ENCODE results near the gene SMARCA4.

The SMARCA4 gene

DNA sequence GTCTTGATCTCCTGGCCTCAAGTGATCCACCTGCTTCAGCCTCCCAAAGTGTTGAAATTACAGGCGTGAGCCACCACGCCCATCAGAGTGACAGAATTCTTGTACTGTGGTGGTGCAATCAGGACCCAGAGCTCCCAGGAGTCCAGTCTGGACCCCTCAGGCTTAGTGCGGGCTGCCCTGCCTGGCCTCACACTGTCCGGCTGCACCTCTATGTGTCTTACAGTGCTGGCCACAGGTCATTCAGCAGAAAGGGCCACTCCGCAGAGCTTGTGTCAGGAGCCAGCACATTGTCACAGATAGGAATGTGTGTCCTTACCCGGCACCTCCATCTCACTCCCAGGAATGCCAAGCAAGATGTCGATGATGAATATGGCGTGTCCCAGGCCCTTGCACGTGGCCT, 49.2 kb downstream of the SMARCA4 start:
- DNase-seq (ENCODE audit: low spot score): no peak

DNA sequence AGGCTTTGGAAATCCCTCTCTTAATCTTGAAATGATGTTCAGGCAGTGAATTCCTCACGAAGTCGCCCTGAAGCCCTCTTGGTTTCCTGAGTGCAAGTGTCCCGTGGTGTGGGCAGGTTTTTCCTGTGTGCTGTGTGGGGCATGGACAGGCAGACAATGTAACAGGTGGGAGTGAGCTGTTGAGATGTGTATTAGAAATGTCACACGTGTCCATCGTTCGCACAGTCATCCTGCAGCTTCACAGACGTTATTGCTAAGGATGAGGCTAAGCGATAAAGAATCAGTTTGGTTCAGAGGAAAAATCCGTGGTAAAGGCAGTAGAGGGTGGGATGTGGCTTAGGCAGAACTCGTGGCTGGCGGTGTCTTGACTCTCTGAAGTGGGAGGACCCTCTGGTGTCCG, 51.7 kb downstream of the SMARCA4 start:
- DNase-seq (ENCODE audit: low spot score): no peak

DNA sequence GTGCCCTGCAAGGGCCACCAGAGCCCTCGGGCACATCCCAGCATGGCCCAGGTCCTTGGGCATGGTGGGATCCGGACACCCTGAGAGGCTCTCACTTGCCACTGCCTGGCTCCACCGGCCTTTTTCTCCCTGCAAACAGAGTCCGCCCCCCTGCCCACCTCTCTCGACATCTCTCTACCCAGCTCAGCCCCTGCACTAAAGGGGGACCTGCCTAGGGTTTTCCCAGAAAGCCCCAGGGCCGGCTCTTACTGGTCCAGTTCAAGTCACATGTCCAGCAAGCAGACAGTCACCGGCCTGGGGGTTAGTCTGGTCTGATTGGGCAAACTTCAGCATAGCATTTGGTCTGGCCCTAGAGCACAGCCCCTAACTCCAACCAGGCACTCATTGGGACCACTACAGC, 52.9 kb downstream of the SMARCA4 start:
- DNase-seq (ENCODE audit: low spot score): no peak

DNA sequence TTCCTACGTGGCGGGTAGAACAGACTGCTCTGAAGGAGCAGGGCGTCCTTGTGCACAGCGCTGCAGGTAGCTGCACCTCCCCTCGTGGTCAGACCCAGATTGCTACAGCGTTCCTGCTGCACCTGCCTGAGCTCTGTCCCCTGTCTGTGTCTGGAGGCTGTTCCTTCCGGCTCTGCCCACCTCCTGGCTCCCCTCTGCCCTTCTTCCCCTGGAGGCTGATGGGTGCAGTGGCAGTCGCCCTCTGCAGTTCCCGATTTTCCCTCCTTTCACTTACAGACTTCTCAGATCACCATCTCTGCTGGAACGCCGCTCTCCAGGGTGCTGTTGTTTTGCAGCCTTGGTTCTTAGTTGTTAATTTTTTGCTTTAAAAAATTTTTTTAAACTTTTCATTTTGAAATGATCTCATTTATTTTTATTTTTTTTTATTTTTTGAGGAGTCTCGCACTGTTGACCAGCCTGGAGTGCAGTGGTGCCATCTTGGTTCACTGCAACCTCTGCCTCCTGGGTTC, 53.6 kb downstream of the SMARCA4 start:
- DNase-seq (ENCODE audit: low spot score): no peak

DNA sequence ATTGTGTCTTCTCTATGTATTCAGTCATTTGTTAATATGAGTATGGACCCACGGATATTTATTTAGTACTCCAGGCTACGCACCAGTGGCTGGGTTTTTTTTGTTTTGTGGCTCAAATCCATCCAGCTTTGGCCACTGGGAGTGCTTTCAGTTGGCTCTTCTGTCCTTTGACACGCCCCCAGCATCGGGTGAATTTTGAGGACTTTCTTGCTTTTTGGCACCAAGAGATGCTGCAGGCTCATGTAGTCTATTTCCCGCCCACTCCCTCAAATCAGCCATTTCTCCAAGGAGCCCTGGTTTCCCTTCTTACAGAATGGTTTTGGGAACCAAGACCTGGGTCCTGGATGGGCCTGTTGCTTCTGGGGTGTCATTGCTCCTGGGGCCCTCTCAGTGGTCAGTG, 55.8 kb downstream of the SMARCA4 start:
- no peak for DNase-seq (ENCODE audit: low spot score)

DNA sequence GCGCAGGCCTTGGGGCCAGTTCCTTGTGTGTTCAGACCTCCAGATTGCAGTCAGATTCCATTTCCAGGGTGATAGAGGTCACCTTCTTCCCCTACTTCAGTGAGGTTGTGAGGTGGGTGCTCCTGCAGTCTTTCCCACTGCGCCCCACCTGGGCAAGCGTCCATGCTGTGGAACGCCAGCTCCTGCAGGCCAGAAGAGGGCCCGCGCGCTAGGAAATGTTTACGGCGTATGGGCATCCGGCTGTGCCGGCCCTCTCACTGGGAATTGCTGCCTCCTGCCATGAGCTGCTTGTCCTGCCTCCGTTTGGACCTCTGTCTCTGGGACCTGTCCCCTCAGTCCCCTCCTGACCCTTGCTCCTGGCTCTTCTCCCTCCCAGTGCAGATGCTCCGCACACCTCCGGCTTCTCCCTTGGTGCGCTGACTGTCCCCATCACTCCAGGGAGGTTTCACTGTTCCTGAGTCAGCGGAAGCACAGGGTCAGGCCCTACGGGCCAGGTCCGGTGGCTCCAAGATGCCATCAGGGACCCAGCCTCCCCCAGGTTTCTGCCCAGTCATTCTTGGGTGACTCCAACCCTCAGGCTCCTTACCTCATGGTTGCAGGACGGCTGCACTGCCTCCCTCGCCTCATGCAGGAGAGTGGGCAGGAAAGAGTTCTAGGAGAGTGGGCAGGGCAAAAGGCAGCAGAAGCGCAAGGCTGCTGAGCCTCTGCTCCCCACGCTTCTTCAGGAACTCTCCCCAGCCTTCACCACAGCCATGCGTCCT, 56.6 kb downstream of the SMARCA4 start:
- no peak for DNase-seq (ENCODE audit: low spot score)

DNA sequence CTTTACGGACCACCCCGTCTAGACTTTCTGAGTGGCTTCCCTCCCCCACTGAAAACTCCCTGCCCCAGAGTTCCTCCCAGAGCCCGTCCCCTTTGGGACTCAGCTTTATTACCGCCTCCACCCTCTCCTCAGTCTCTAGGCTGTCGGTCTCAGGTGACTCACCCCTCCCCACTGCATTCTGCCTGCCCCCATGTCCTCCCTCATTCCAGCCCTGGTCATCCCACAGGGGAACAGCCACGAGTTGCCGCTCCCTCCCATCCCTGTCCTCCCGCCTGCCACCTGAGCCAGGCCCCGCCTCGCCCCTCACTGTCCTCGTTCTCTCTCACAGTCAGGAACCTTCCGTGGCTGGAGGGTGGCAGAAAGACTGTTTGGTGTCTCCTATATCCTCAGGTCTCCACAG, 57.3 kb downstream of the SMARCA4 start:
- no peak for DNase-seq (ENCODE audit: low spot score)

DNA sequence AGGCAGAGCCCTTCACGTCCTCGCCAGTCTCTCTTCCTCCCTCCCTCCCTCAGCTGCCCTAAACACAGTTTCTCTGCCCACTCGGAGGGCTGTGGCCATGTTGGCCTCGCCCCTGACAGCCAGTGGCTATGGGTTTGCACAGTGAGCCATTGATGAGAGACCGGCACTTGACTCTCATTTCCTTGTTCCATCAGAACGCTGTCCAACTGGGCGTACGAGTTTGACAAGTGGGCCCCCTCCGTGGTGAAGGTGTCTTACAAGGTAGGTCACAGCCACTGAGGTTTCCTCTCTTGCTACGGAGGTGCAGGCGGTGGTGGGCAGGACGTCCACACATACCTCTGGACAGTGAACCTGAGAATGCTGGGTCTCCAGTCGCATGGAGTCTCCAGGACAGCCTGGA, 57.9 kb downstream of the SMARCA4 start:
- no peak for DNase-seq (ENCODE audit: low spot score)

DNA sequence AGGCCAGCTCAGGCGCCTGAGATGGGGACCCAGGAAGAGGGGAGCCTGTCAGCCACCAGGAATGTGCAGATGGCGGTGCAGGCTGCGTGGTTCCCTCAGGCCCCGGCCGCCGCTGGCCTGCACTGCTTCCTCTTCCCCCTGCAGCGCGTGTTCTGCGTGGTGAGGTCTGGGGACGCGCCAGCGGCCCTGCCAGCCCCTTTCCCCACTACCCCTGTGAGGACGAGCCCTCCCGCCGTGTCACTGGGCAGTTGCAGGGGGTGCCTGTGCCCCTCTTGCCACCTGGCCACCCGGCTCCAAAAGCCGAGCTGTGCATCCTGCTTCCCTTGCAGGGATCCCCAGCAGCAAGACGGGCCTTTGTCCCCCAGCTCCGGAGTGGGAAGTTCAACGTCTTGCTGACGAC, 58.4 kb downstream of the SMARCA4 start:
- DNase-seq (ENCODE audit: low spot score): no peak

DNA sequence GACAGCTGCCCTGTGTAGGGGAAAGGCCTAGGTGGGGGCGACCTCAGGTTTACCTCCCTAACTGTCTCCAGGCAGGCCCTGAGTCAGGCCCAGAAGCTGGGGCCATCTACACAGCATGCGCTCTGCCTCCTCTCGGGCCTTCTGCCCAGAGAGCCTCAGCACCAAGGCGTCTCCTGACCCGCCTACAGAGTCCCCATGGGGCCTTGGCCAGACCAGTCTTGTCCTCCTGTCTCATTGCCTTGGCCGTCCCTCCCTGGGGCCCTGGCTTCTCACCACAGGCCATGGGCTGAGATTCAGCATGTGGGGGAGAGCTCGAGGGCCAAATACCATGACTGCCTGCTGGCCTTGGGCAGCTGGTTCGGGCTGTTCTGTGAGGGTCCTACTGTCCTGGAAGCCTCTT, 59.0 kb downstream of the SMARCA4 start:
- no peak for DNase-seq (ENCODE audit: low spot score)

DNA sequence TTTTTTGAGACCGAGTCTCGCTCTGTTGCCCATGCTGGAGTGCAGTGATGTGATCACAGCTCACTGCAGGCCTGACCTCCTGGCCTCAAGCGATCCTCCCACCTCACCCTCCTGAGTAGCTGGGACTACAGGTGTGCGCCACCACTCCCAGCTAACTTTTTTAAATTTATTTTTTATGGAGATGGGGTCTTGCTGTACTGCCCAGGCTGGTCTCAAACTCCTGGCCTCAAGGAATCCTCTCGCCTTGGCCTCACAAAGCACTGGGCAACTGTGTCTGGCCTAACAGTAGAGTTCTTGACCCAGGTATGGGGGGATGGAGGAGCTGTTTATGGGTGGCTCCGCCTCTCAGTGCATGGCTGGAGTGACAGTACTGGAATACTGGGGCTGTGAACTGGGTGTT, 59.6 kb downstream of the SMARCA4 start:
- DNase-seq (ENCODE audit: low spot score): no peak

DNA sequence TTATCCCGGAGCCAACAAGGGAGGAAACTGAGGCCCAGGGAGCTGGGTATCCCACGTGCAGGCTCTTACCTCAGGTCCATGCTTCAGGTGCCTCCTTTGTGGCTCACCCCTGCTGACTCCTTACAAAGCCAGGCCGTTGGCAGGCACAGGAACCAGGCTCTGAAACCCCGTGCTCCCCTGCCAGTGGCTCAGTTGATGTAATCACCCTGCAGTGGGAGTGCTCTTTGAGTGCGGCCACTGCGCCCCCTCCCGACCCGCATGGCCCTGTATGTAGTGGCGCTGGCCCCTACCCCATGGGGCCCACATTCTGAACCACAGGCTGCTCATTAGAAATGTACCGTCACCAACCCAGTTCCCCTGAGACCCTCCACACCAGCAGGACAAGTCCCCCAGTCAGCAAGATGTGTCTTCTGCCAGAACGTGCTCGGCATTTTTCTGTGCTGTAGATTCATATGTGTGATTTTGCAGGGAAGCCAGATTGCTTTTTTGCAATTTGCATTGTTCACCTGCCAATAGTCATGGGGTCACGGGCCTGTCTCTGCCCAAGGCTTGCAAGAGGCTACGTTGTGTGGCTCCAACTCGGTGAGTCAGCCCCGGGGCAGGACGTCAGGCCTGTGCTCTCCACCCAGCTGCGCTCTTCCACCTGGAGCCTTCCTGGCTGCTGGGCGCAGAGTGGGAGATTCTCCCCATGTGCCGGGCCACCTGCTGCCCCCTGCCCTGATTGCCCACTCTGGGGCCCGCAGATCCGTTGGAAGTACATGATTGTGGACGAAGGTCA, 60.3 kb downstream of the SMARCA4 start:
- no peak for DNase-seq (ENCODE audit: low spot score)

DNA sequence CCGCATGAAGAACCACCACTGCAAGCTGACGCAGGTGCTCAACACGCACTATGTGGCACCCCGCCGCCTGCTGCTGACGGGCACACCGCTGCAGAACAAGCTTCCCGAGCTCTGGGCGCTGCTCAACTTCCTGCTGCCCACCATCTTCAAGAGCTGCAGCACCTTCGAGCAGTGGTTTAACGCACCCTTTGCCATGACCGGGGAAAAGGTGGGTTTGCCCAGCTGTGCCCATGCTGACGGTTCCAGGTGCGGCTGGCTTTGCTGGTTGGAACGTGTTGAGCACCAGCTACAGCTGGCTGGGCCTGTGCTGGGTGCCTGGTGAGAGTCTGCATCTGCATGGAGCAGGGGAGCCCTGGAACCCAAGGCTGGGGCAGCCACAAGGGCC, 60.9 kb downstream of the SMARCA4 start:
- no peak for DNase-seq (ENCODE audit: low spot score)

DNA sequence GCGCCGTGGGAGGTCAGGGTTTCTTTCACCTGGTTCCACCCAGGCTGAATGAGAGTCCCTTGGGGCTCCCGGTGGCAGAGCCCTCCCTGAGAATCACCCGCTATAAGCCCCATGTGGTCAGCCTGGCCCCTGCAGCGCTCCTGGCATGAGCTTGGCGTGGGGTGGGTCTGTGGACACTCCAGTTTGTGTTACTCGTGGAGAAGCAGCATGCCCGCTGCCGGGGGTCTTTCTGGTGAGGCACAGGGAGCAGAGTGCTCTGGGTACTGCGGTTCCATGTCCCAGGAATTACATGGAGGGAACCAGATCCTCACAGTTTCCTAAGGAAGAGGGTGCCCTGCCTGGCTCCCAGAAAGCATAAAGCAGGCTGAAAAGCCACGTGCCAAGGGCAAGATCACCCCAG, 62.2 kb downstream of the SMARCA4 start:
- no peak for DNase-seq (ENCODE audit: low spot score)

DNA sequence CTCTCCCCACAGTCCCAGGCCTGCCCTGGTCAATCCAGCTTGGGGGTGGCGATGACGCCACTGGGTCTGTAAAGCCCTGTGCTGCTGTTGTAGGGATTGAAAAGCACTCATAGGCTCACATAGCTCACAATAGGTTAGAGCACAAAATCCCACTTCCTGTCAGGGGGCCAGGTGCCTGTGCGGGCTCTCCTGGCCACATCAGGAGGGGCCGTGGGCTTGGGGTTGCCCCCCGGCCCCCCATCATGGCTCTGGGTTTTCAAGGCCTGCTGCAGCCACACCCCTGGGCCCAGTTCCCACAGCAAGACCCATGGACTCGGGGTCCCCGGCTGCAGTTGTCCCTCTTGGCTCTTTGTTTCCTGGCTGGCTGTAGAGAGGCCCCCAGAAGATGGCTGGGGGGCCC, 62.9 kb downstream of the SMARCA4 start:
- DNase-seq (ENCODE audit: low spot score): no peak

DNA sequence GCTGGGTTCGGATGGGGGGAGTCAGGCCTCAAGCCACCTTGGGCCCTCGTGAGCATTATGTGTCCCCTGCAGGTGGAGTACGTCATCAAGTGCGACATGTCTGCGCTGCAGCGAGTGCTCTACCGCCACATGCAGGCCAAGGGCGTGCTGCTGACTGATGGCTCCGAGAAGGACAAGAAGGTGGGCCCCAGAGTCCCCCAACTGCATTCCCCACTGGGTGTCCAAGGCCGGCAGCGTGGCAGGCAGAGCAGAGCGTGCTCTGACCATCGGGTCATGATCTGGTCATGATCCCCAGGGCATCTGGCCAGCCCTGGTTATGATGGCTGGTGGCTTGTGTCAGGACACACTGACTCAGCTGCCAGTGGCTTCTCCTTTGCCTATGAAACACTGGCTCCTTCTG, 63.4 kb downstream of the SMARCA4 start:
- DNase-seq (ENCODE audit: low spot score): no peak

DNA sequence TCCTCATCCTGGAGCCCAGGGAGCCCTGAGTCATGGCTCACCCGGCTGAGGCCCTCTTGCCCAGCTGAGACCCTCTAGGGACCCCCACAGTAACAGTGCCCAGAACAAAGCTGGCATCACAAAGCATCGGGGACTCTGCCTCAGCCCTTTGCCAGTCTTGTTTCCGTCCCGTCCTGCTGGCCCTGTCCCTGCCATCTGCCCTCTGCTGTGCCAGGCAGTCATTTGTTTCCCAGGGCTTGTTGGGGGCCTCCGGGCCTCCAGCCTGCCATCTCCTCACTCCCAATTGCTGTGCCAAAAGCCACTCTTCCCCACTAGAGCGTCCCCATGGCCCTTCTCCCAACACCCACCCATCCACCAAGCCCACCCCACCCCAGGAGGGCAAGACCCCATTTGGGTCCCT, 64.2 kb downstream of the SMARCA4 start:
- no peak for DNase-seq (ENCODE audit: low spot score)

DNA sequence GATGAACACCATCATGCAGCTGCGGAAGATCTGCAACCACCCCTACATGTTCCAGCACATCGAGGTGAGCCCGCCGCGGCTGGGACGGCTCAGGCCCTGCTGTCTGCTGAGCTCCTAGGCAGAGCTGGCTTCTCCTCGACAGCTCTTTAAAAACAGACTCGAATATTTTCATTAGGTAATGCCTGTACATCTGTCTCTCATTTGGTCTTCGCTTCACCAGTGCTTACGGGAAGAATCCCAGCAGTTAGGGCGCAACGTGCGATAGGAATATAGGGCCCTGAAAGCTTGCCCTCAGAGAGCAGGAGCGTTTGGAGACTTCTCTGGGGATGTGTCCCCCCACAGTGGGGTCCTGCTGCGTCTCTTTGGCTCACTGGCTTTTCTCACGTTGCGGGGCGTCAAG, 64.6 kb downstream of the SMARCA4 start:
- DNase-seq (ENCODE audit: low spot score): no peak

DNA sequence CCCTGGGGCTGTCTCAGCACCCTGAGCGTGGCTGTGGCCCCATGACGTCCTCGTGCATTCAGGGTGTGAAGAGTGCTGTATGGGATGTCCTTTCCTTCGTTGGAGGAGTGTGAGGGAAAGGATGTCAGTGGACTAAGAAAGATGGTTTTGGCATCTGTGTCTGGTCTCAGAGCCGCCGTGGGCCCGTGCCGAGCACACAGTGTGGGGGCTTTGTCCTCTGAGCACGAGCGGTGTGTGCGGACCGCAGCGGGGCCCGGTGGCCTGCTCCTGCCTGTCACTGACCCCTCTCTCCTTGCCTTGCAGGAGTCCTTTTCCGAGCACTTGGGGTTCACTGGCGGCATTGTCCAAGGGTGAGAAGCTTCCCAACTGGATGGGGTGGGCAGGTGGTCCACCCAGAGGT, 65.2 kb downstream of the SMARCA4 start:
- no peak for DNase-seq (ENCODE audit: low spot score)

DNA sequence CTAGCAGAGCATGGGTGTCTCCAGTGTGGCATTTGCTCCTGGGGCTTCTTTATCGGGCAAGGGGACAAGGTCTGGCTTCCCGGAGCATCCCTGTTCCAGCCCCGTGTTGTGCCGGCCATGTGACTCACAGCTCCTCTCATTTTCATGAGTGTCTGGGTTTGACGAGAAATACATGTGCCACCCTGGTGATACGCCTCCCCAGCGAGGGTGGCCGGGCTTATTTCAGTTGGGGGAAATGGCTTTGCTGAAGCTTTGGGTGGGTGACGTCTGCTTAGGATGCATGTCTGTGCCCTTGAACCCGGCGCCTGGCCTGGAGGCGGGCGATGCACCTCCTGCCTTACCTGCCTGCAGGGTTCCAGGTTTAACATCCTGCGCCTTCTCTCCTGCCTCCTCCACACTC, 66.6 kb downstream of the SMARCA4 start:
- no peak for DNase-seq (ENCODE audit: low spot score)

DNA sequence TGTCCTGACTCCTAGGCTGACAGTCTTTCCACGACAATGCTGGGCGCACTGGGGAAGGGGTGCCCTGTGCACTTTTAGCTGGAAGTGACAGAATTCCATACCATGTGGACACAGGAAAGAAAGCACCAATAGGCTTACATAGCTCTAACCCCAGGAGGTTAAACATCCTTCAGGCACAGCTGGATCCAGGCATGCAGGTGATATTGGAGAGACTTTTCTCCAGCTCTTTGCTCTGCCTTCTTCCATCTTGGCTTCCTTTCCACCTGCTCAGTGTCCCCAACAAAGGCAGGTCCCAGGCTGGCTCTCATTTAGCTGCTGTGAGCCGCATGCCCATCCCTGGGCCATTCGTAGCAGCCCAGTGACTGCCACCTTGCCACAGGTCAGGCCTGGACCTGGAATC, 67.3 kb downstream of the SMARCA4 start:
- no peak for DNase-seq (ENCODE audit: low spot score)

DNA sequence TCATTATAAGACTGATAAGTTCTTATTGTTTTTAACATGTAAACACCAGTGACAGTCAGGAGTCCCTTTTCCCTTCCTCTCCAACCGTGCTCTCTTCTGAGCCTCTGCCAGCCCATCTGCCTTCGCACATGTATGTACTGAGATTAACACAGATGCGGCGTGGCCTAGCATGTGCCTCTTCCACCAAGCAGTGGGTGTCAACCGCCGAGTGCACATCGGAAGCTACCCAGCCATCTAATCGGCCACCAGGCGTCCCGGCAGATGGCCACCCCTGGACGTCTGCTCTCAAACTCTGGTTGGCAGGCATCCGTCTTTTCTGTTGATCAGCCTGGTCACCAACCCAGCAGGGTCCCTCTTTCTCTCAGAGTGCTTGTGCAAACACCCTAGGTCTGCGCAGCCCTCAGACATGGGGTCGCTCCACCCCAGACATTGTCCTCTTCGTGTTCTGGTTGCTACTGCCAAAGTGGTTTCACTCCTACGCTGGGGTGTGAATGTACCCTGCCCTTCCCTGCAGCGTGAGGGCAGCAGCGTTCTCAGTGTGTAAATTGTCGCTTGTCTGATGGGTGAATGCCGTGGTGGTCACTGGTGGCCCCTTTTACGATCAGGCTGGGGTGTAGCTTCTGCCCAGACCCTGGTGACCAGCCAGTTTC, 70.7 kb downstream of the SMARCA4 start:
- no peak for DNase-seq (ENCODE audit: low spot score)

DNA sequence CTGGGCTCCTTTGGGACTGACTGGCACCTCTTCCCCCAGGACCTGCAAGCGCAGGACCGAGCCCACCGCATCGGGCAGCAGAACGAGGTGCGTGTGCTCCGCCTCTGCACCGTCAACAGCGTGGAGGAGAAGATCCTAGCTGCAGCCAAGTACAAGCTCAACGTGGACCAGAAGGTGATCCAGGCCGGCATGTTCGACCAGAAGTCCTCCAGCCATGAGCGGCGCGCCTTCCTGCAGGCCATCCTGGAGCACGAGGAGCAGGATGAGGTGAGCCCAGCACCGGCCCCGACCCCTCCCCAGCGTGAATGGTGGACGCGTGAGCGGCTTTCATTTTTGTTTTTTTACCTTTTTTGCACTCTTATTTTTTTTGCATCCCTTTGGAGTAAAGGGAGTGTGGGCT, 72.4 kb downstream of the SMARCA4 start:
- no peak for DNase-seq (ENCODE audit: low spot score)

Data from activated CD4-positive, alpha-beta T cell treated with anti-CD3 and anti-CD28 coated beads, Interleukin-2, Interleukin-4, amounts not matched to agents 100 ng/mL and 50 ng/mL, durations not matched to agents 16 hours and 8 hours (primary cell).